GM19467 (cell line): Measurements from ENCODE around the gene CCDC12.
"Not testable (repeated sequence)": the region's sequence is repeated elsewhere in the genome, so short reads cannot be mapped to it uniquely, and the experiment has no call there.

Experiments used
- ATAC-seq: cut with Tn5 transposase; IDR thresholded peaks from one replicate; pipeline ENCODE4 v1.9.1; 2021; ENCODE audit warnings: mild to moderate bottlenecking, moderate library complexity; ENCODE audit not compliant: unreplicated experiment

Gene CCDC12

GRCh38 chr3:46981932-46982471 lies 5.5 kb upstream of the CCDC12 start:
- no peak for ATAC-seq

DNA sequence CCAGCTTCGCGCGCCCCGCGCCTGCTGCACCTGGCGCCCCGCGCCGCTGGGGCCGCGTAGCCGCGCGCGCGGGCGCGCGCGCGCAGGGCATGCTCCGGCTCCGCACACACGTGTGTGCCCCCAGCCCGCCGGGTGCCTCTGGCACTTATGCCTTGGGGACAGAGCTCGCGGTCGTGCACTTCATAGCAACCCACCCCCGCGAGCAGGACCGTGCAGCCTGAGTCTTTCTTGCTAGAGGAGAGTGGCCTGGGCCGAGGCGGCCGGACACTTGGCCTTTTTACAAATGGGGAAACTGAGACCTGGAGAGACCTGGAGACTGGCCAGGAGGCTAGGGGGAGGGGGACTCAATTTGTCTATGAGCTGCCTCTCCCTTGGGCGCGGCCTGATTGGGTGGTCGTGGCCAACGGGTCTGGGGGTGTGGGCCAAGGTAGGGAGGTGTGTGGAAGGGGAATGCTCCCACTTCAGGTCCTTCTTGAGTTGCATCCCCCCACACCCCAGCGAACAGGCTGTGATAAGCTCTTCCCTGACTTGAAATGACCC lies 3.5 kb upstream of the CCDC12 start:
- ATAC-seq: peak; percentile 0

DNA sequence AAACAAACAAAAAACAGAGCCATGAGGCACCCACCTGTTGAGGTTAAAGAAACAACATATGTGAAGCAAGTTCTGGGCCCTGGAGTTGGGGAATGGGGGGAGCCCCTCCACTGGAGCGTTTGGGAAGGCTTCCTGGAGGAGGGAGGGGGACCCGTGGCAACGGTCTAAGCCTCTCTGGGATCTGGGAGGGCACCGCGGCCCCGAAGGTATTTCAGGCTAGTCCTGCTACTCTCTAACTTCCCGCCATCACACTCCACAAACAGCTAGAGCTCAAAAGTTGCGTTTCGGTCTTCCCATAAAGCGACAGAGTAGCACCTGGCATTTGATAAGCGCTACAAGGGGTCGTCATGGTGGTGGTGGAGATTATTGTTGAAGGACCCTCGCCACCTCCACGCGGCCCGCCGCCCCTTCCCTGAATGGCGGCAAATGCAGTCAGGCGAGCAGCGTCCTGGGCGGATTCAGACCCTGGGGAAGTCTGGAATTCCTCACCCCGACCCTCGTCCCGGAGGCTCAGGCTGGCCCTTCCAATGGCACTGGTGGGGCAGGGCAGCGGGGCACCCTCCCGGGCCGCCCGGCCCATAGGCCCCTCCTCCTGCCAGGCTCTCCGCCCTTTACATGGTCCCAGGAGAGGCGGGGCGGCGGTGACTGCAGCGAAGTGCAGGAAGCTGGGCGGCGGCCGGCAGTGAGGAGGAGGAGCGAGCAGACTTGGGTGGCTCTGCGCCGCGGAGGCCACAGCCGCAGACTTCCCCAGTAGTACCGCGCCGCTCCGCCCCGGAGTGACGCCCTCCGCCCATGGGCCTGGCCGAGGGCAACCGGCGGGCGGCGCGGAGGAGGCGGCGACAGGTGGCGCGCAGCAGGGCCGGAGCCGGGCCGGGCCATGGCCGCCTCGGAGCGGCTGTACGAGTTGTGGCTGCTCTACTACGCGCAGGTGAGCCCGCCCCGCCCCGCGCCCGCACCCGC lies 2.7 kb upstream of the CCDC12 start, which contains the start of gene NBEAL2:
TSS of gene NBEAL2 (plus strand) at position 682 of the 960 bp plus-strand sequence. CDS start at position 878, 196 bp downstream.
- peak; percentile 75 for ATAC-seq

GRCh38 chr3:46978381-46978780 lies 1.8 kb upstream of the CCDC12 start:
- ATAC-seq: no peak

DNA sequence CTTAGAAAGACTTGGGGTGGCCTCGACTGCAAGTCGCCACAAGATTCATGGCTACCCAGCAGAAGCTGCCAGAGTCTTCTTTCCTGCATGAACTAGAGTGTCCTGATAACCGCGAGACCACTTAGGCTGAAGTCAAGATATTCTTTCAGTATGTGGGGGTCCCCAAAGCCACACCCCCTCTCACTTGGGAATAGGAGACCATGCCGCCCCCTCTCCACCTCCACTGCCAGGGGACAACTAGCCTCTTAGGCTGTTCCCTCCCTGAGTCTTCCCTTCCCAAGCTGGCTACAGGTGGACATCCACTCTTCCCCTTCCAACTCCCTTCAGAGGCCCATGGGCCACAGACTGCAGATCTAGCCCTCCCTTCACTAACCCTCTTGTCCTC lies 1.3 kb upstream of the CCDC12 start:
- ATAC-seq: no peak

- no peak for ATAC-seq
Observed at GRCh38 chr3:46974421-46975171, 1.9 kb downstream of the CCDC12 start.

DNA sequence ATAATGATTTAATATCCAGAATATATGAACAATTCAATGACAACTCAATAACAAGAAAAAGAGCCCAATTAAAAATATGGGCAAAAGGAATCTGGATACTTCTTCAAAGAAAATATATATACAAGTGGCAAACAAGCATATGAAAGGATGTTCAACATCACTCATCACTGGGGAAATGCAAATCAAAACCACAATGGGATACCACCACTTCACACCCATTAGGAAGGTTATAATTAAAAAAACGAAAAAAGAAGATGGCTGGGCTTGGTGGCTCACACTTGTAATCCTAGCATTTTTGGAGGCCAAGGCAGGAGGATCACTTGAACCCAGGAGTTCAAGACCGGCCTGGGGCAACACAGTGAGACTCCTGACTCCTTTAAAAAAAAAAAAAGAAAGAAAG lies 4.1 kb downstream of the CCDC12 start:
- no peak for ATAC-seq

GRCh38 chr3:46971742-46972141 lies 4.8 kb downstream of the CCDC12 start:
- ATAC-seq: no peak

DNA sequence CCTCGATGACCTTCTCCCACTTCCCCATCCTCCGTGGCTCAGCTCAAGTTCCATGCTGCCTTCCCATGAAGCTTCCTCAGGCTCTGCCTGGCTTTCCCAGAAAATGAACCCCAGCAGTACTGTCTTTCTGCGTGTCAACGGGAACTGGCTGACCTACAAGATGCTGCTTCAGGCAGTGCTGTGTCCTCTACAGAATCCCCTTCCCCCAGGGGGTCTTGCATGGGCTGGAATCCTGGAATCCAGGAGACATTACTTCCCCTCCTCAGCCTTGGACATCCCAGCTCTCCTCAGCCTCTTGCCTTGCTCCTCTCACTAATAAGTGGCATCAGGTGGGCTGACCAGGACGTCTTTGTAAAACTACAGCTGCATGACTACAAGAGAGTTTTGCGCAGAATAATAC lies 5.4 kb downstream of the CCDC12 start:
- no peak for ATAC-seq

DNA sequence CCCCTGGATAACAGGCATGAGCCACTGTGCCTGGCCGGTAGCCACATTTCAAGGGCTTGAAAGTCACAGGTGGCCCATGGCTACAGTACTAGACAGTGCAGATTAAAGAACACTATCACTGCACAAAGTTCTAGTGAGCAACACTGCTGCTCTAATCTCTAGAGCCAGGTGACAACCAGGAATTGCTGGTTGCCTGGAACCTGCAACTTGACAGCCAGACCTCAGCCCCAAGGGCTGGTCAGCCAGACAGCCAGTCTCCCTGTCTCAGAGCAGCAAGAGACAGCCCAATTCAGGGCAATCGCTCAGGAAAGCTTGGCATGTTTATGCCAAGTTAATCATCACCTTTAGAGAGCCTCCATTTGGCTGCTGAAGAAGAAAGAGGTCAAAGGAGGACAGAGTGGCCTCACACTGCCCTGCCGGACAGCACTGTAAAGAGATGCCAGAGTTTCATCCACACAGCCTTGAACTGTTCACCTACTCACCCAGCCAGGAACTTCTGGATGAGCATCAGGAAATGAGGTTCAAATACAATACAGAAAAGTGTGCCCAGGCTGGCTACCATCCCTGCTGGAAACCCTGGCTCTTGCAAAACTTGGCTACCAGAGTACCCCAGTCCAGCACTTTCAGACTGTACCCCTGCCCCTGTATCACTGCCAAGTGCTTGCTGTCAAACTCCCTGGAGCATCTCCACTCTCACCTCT lies 6.0 kb downstream of the CCDC12 start:
- ATAC-seq: no peak

DNA sequence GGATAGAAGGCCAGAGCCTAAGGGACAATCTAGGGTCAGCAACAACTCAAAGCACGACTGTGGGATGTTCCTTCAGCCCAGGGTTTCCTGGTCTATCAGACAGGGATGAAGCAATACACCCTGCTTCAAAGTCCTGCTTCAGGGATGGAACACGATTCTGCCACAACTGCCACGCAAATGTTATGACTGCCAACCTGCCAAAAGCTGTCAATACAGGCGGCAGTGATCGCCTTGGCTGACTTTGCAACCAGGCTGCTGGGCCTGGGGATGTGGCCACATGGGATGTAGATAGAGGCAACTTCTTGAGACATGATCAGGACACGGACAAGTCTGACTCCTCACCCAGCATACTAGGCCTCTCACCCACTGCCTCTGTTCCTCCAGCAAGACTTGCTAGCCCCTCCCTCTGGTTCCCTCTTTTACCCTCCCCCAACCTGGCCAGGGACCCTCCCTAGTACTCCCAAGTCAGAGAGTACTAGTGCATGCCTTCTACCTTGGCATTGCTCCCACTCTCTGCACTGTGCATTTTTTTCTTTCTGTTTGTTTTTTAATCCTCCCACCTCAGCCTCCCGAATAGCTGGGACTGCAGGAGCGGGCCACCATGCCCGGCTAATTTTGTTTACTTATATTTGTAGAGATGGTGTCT lies 7.6 kb downstream of the CCDC12 start:
- no peak for ATAC-seq

- ATAC-seq: no peak
Observed at GRCh38 chr3:46966811-46967210, 9.7 kb downstream of the CCDC12 start.

DNA sequence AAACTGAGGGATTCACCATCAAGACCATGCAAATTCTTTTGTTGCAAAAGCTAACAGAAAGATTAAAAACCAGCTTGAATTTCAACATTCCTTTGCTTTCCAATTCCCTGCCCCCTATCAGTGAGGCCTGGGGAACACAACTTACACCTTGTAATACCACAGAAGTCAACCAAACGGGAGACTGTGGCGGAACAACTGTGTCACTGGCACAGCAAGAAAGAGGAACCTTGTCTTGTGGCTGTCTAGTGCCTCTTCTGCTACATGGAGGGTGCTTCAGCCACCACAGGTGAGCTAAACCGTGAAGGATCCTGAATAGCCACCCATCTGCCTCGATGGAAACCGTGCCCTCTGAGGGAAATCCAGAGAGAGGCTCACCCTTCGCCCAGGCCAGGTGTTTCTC lies 11.4 kb downstream of the CCDC12 start:
- no peak for ATAC-seq

- ATAC-seq: not testable (repeated sequence)
Observed at GRCh38 chr3:46964038-46964590, 12.4 kb downstream of the CCDC12 start.

DNA sequence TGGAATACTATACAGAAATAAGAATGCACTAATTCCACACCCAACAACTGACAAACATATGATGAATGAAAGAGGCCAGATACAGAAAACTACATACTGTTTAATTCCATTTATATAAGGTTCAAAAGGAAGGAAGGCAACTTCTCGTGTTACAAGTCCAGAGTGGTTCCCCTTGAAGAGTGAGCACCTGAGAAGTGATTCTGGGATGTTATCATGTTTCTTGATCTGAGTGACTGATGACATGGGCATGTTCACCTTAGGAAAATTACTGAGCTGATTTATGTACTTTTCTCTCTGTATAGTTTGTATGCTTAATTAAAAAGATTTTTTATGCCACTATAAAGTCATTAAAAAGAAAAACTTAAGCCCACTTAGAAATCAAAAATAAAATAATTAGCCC lies 13.6 kb downstream of the CCDC12 start:
- ATAC-seq: no peak

DNA sequence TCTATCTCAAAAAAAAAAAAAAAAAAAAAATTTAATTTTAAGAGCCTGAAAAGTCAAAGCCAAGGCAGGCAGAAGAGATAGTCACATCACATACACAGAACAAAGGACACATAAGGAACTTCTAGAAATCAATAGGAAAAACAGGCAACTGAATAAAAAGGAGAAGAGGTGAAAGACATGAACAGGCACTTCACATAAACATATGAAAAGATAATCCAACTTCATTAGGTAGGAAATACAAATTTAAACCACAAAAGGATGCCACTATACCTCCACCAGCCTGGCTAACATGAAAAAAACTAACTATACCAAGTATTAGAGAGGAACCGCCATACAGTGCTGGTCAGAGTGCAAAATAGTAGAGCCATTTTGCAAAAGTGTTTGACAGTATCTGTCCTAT lies 14.1 kb downstream of the CCDC12 start:
- no peak for ATAC-seq

- no peak for ATAC-seq
Observed at GRCh38 chr3:46960835-46961234, 15.7 kb downstream of the CCDC12 start.

- ATAC-seq: no peak
Observed at GRCh38 chr3:46960081-46960701, 16.4 kb downstream of the CCDC12 start.

GRCh38 chr3:46959161-46959511 lies 17.4 kb downstream of the CCDC12 start:
- no peak for ATAC-seq
